GM10847 (cell line): ENCODE measurements around the gene PRDM16.

ENCODE experiments used
- POLR2A ChIP-seq: IDR thresholded peaks from 2 replicates; pipeline ENCODE4 v1.6.1; 2011; ENCODE audit not compliant: insufficient read length; ENCODE audit errors: extremely low read depth

PRDM16 gene

GRCh38 chr1:3111348-3112021, 42.5 kb downstream of the PRDM16 start:
- TF ChIP-seq POLR2A: no peak

GRCh38 chr1:3112526-3112925, 43.5 kb downstream of the PRDM16 start:
- TF ChIP-seq POLR2A: no peak

- TF ChIP-seq POLR2A: no peak
These were observed 44.2 kb downstream of the PRDM16 start for GRCh38 chr1:3113047-3113740.

GRCh38 chr1:3113741-3114056, 44.7 kb downstream of the PRDM16 start:
- TF ChIP-seq POLR2A: no peak

GRCh38 chr1:3114131-3114744, 45.2 kb downstream of the PRDM16 start:
- no peak for TF ChIP-seq POLR2A

GRCh38 chr1:3114846-3115245, 45.8 kb downstream of the PRDM16 start:
- no peak for TF ChIP-seq POLR2A

GRCh38 chr1:3115275-3116149, 46.5 kb downstream of the PRDM16 start:
- no peak for TF ChIP-seq POLR2A

GRCh38 chr1:3116150-3116510, 47.1 kb downstream of the PRDM16 start:
- TF ChIP-seq POLR2A: no peak

- TF ChIP-seq POLR2A: no peak
These were observed 47.6 kb downstream of the PRDM16 start for GRCh38 chr1:3116560-3116959.

- no peak for TF ChIP-seq POLR2A
These were observed 48.9 kb downstream of the PRDM16 start for GRCh38 chr1:3117879-3118278.

GRCh38 chr1:3119061-3119460, 50.1 kb downstream of the PRDM16 start:
- no peak for TF ChIP-seq POLR2A

- no peak for TF ChIP-seq POLR2A
These were observed 50.7 kb downstream of the PRDM16 start for GRCh38 chr1:3119725-3120124.

GRCh38 chr1:3120140-3120539, 51.1 kb downstream of the PRDM16 start:
- TF ChIP-seq POLR2A: no peak

GRCh38 chr1:3120994-3121393, 52.0 kb downstream of the PRDM16 start:
- no peak for TF ChIP-seq POLR2A

GRCh38 chr1:3121401-3122210, 52.6 kb downstream of the PRDM16 start:
- TF ChIP-seq POLR2A: no peak
